NCI-H1048 (cell line): ENCODE data around the gene LAMB1.
"Not testable (repeated sequence)": the region's sequence is repeated elsewhere in the genome, so short reads cannot be mapped to it uniquely, and the experiment has no call there.

Experiments used
- DNase-seq: peaks from one replicate; lab custom pipeline; 2025; lab: John Stamatoyannopoulos, UW

LAMB1 gene

GRCh38 chr7:107917763-107918651 is 85.0 kb downstream of the LAMB1 start:
- no peak for DNase-seq

GRCh38 chr7:107915541-107915940 is 87.4 kb downstream of the LAMB1 start:
- no peak for DNase-seq

DNA sequence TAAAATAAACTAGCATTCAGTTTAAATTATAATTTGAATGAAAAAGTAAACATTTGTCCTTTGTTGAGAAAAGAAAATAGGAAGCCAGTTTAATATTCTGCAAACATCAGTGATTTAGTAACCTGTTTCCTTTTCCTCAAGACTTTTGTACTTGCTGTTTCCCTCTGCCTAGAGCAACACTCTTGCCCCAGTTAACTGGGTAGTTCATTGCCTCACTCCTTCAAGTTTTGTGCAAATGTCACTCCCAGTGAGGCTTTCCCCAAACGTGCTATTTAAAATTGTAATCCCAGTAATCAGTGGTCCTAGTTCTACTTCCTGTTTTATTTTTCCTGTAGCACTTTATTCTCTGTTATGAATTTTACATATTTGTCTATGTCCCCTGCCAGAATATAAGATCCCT is 88.1 kb downstream of the LAMB1 start:
- no peak for DNase-seq

- no peak for DNase-seq
Observed at GRCh38 chr7:107913851-107914250, 89.1 kb downstream of the LAMB1 start.

DNA sequence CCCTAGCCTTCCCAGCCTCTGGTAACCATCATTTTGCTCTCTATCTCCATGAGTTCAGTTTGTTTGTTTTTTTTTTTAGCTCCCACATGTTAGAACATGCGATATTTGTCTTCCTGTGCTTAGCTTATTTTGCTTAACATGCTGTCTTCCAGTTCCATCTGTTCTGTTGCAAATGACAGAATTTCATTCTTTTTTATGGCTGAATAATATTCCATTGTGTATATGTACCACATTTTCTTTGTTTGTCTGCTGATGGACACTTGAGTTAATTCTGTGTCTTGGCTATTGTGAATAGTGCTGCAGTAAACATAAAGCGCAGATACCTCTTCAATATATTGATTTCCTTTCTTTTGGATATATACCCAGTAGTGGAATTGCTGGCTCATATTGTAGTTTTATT is 91.0 kb downstream of the LAMB1 start:
- DNase-seq, result no peak

GRCh38 chr7:107909445-107909844 is 93.5 kb downstream of the LAMB1 start:
- DNase-seq, result no peak

DNA sequence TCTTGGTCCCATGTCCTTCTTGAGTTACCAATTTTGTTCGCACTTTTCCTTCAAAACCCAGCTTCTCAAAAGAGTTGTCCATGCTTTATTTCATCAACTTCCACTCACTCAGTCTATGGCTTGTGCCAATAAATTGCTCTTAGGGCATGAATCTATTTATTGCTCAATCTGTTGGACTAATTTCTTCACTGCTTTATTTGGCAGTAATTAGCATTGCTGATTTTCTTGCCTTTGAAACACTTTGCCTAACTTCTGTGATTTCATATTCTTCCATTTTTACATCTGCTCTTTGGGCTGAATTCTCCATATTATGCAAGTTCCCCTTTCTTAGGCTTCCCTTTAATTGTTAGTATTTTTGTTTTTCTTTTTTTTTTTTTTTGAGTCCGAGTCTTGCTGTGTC is 95.2 kb downstream of the LAMB1 start:
- DNase-seq, result no peak

DNA sequence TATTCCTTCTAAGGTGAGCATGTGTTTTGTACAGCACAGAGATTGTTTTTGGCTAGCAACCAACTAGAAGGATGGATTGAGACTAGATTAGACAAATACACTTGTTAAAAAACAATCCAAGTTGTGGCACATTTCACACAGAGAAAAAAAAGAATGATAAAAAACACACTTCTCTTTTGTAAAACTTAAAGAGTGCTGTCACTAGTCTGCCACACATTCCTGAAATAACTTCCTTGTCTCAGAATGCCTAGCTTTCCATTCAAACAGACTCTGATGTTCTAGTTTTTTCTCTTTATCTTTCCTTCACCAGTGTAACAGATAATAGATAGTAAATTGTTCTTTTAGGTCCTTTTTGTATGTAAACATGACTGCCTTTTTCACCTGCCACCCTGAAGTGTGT is 100.6 kb downstream of the LAMB1 start:
- no peak for DNase-seq

- DNase-seq, result no peak
Observed at GRCh38 chr7:107900496-107901015, 102.4 kb downstream of the LAMB1 start.

DNA sequence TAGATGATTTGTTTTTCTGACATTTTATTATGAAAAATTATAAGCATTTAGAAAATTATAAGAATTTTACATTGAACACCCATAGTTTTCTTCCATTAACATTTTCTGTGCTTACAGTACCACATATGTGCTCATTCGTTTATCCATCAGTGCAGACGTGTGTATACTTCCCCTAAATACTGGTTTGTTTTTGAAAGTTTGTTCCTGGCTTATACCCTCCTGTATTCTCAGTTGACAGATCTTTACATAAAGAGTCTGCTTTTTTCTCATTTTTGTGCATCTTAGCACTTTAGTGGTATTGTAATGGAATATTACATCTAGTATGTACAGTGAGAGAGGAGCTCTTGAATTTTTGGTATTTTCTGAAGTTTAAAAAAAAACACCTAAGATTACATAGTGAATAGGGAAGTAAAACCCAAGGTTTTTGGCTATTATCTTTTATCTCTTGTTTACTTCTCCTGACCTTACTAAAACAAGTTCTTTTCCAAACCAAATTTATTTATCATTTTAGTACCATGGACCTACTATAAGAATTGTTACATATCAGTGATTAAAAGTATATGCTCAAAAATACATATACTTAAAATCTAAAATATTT is 103.9 kb downstream of the LAMB1 start:
- no peak for DNase-seq

DNA sequence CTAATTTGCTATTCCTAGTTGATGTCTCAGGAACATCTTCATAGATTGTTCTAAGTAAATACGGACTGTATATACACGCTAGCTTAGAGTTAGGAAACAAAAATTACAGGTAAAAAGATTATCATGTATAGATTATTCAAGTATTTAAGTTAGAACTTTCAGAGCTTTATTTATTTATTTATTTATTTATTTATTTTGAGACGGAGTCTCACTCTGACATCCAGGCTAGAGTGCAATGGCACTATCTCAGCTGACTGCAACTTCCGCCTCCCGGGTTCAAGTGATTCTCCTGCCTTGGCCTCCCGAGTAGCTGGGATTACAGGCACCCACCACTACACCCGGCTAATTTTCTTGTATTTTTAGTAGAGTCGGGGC is 110.6 kb downstream of the LAMB1 start:
- DNase-seq, result not testable (repeated sequence)

GRCh38 chr7:107891636-107892366 is 111.2 kb downstream of the LAMB1 start:
- no peak for DNase-seq

- DNase-seq, result peak; percentile 82
Observed at GRCh38 chr7:107890962-107891635, 111.9 kb downstream of the LAMB1 start, which contains the start of gene DLD. TSS of gene DLD (plus strand) at chr7:107891183. CDS start at chr7:107891251, 68 bp downstream.

- no peak for DNase-seq
Observed at GRCh38 chr7:107890493-107890961, 112.4 kb downstream of the LAMB1 start.

DNA sequence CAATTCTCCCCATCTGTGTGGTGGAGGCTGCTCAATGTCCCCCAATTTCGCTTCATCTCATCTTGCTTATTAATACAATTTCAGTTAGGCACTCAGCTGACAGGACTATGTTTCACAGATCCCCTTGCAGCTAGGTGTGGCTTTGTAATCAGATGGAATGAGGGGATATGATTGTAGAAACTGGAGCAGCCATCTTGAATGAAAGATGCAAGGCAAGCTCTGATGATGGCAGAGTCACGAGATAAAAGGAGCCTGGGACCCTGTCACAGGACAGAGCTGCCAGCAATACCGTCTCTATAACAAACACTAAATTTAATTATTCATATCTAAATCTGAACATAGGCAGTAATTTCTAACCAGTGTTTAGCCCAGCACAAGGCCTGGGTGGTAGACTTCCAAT is 113.0 kb downstream of the LAMB1 start:
- DNase-seq, result no peak

- not testable (repeated sequence) for DNase-seq
Observed at GRCh38 chr7:107887827-107888226, 115.1 kb downstream of the LAMB1 start.

DNA sequence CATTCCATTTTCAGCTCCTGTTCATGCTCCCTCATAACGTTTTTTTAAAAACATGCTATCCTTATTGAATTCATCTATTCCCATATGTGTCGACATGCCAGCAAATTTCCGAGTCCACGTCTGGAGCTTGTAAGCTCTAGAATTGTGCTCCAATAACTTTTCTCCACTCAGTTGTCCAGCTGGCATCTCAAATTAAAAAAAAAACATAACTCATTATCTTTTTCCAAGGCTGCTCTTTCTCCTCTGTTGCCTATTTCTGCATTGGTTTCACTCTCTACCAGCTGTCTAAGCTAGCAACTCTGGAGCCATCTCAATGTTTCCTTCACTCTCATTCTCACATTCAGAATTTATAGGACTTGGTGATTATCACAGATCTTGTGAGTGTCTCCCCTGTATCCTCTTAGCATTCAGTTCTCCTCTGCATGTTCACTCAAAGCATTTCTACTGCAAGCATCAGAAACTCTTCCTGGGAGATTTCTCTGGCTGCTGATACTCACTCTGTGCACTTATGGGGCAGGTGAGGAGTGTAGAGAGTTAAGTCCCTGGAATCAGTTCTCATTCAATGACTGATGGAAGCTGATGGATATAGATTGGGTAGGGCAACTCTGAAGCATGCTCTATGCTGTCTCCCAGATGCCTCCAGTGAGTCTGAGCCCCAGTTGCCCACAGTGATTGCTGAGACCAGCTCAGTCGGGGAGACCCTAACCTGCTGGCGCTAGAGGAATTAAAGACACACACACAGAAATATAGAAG is 118.7 kb downstream of the LAMB1 start:
- DNase-seq, result no peak

DNA sequence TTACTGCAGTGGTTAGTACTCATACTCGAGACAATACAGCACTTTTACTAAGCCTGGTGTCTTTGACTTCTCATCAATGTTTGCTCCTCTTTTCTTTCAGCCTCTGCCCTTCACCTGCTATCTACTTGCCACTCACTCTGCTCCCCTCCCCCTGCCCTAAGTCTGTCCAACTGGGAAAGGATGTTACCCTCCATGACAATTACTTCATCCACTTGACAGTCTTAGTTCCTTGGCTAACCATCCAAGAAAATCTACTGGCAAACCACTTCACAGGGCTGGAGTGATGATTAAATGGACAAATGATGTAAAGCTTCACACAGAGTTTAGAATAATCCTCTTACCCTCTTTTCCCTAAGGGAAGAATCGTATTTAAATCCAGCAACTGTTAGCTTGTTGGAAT is 120.2 kb downstream of the LAMB1 start:
- no peak for DNase-seq

GRCh38 chr7:107879400-107880035 is 123.4 kb downstream of the LAMB1 start:
- no peak for DNase-seq

DNA sequence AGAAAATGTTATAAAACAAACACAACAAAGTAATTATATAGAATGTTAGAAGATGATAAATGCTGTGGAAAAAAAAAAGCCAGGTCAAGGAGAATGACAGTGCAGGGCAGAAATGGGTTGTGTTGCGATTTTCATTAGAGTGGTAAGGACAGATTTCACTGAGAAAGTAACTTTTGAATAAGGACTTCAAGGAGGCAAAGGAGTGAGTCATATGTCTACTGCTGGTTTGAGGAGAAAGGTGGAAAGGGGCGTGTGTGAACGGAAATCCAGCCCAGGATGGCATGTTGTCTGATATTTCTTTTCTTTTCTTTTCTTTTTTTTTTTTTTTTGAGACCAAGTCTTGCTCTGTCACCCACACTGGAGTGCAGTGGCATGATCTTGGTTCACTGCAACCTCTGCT is 124.3 kb downstream of the LAMB1 start:
- no peak for DNase-seq
